Hindlimb muscle (tissue), 1 donor: ENCODE results near the gene TMCO4. TPM values are rescaled to one million over a fixed set of nuclear protein-coding genes. Genes with fewer than 3 reads are reported as not detected.
A peak's percentile ranks its signal among the peaks of the same experiment; 100 is the strongest.
"Not testable (repeated sequence)": the region's sequence is repeated elsewhere in the genome, so short reads cannot be mapped to it uniquely, and the experiment has no call there.

Experiments used
- DNase-seq: peaks from one replicate; pipeline ENCODE4 v3.0.0-alpha.2; 2013
- polyA plus RNA-seq: library from polyadenylated mRNA; unstranded; fragments of 120-200 nt; gene quantifications from one replicate; pipeline ENCODE4 v1.2.1, GENCODE V29; 2013; ENCODE audit not compliant: insufficient read length

TMCO4 gene
- polyA plus RNA-seq, 1 donor, result 2.1 TPM

DNA sequence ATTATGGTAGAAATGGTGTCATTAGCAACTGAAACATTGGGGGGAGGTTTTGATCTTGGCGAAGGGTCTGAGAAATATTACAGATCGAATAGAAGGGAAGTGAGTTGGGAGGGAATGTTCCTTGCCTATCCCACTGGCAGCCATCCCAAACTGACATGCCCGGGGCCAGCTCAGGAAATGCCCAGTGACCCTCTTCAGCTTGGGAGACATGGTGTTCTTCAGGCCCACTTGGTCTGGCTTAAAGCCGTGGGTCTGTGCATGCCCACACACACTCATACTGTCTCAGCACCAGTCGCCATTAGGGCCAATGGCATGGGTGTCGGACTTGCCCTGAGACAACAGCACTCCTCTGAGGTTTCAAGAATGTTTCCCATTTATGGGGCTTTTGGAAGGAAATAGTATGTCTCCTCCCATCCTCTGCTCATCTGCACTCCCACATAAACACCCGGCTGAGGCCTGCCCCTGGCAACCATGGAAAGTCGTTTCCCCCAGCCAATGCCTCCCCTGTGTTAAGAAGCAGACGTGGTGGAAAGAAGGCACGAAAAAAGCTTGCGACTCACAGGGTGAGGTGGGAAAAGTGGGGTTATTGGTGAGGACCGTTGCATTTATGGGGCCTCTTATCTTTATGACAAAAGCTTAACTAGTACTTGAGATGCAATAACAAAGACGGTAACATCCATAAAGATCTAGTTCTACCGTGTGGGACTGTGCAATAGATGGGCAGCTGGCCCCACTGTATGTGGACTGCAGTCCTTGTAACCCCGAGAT lies 13.3 kb upstream of the TMCO4 start:
- DNase-seq, result no peak

DNA sequence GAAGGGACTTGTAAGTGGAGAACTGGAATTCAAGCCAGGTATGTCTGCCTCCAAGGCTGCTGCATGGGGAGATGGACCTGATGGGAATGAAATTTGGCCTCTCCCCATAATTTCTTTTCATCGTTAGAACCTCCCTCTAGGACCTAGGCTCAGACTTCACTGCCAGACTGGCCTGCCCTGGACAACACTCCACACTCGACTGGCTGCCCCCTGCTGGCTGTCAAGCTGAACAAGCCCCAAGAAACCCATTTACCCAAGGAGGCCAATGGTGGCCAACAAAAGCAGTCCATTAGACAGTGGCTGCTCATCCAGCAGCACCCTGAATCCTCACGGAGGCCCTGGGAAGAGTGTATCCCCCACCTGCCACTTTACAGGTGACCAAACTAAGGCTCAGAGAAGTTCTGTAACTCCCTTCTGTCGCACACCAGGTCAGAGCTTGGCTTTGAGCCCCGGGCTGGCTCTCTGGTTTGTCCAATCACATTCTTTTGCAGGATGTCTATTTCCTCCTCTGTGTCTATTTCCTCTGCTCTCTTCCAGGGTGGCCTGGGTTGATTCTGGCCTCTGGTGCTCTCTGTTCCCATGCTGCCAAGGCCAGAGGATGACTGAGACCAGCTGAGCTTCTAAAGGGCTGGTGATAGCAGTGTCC lies 11.6 kb upstream of the TMCO4 start:
- no peak for DNase-seq

DNA sequence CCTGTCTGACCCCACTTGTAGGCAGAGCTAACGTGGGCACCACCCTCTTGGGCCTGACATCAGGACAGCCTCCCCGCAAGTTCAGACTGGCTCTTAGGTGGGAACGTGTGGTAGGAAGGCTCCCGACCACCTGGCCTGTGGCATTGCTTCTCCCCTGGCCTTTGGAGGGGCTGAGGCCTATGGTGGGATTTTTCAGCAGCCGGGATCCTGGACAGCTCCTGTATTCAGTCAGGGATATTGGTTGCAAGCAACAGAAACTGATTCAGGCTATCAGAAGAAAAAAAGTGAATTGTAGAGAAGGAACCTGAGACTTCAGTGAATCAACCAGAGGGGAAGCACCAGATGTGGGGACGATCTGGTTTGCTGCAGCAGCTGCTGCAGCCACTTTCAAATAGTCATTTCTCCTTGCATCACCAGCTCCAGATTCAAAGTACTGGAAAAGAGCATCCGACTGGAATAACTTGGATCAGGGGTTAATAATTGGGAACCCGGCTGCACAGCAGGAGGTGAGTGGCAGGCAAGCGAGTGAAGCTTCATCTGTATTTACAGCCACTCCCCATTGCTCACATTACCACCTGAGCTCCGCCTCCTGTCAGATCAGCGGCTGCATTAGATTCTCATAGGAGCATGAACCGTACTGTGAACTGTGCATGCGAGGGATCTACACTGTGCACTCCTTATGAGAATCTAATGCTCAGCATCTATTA lies 9.5 kb upstream of the TMCO4 start:
- no peak for DNase-seq

DNA sequence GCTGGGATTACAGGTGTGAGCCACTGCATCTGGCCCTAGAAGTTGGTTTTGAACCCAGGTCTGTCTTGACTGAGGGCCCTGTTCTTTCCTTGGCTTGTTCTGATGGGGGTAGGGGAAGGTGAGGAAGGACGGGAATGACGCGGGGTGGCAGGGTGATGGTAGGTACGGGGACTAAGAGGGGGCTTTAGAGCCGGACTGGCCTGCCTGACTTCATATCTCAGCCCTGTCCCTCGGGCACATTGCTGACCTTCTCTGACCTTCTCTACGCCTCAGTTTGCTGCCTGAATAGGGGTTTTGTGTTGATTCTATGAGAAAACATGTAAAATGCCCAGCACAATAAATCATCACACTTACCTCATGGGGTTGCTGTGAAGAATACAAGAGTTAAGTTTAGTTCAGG lies 8.6 kb upstream of the TMCO4 start:
- DNase-seq, result no peak

DNA sequence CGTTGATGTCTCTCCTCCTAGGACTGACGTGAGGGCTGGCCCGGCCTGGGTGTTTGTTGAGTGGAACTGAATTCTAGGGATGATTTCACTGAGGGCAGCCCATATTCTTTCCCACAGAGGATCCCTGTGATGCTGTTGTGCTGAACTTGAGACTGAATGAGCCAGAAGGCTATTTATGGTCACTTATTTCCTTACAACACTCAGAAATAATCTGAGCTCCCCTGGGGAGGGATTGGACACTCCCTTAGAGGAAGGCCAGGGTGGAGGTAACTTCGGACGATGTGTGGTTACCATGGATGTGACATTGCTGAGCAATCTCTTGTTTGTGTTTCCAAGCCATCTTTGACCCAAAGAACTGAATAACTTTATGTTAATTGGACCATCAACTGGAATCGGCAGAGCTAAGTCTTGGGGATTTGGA lies 5.1 kb upstream of the TMCO4 start:
- DNase-seq, result no peak

DNA sequence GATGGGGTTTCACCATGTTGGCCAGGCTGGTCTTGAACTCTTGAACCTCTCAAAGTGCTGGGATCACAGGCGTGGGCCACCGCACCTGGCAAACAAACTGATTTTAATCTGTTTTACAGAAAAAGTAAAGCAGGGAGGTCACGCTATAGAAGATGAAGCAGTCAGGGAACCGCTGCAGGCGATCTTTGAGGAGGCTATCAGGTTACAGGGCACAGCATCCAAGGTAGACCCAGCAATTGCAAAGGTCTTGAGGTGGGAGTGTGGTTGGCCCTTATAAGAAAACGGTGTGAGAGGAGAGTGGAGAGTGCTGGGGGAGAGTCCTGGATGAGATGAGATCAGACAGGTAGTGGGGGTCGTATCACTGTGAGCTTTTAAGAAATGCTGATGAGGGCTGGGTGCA lies 2.6 kb upstream of the TMCO4 start:
- no peak for DNase-seq

DNA sequence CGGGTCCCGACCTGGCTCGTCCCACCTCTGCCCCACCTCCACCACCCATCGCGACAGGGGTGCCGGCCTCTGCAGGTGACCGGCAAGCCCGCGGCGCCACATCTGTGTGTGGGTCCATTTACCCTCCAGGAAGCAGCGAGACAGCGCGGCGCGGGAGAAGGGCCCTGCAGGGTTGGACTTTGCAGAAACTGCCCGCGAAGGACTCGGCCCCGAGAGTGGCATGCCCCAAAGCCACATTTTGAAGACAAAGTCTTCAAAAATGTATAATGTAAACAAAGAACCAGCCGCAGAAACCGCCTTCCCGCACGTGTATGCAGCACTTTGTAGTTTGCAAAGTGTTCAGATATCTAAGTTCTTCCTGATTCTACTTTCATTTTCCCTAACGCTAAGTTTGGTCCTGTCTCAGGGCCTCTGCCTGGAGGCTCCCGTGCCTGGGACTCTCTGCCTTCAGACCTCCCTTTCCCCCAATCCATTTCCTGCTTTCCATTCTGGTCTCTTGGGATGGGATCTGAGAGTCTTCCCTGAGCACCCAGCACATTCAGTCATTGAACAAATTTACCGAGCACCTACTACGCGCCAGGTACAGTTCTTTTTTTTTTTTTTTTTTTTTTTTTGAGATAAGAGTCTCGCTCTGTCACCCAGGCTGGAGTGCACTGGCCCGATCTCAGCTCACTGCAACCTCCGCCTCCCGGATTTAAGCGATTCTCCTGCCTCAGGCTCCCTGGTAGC lies 524 bp upstream of the TMCO4 start:
- peak; percentile 40 for DNase-seq

DNA sequence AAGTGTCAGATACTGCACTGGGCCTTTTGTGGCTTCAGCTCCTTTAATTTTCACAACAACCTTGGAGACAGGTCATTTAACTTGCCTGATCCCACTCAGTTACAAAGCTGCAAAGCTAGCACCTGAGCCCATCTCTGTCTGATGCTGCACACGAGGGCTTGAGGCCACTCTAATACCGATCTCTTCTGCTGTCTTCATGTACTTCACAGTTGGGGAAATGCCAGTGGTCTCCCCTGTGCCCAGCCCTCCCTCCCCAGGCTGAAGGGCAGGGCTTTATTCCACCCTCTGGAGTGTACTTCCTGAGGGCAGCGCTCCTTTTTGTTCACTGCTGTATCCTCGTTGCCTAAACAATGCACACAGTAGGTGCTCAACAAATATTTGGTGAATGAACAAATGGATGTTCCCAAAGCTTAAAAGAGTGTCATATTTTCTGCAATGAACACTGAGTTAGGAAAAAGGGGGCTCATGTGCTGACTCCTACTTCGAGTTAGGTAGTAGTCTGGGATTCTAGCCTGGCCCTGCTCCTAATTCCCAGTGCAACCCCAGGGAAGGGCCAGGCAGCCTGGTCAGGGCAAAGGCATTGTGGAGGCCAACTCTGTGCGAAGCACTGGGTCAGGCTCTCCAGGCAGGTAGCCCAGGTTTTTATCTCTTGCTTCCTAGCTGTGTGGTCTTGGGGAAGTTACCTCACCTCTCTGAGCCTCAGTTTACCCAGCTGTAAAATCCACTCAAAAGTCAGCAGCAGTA lies 1.1 kb downstream of the TMCO4 start:
- DNase-seq, result no peak

DNA sequence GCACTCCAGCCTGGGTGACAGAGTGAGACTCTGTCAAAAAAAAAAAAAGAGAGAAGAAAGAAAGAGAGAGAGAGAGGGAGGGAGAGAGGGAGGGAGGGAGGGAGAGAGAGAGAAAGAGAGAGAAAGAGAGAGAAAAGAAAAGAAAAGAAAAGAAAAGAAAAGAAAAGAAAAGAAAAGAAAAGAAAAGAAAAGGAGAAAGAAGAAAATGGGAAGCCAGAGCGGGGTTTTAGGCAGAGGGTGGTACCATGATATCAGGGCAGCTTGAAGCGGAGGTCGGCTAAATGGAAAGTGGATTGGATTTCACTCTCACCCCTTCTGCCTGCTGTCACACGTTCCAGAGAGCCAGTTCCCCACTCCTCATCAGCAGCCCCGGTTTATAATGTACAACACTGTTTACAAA lies 1.9 kb downstream of the TMCO4 start:
- no peak for DNase-seq

DNA sequence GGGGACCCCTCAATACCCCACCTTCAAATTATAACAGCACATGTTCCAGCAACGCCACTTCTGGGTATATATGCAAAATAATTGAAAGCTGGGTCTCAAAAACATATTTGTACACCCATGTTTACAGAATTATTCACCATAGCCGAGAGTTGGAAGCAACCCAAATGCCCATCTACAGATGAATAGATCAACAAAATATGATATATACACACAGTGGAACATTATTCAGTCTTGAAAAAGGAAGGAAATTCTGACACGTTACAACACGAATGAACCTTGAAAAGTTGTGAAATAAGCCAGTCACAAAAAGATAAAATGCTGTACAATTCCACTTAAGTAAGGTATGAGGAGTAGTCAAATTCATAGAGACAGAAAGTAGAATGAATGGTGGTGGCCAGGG lies 5.1 kb downstream of the TMCO4 start:
- DNase-seq, result no peak

DNA sequence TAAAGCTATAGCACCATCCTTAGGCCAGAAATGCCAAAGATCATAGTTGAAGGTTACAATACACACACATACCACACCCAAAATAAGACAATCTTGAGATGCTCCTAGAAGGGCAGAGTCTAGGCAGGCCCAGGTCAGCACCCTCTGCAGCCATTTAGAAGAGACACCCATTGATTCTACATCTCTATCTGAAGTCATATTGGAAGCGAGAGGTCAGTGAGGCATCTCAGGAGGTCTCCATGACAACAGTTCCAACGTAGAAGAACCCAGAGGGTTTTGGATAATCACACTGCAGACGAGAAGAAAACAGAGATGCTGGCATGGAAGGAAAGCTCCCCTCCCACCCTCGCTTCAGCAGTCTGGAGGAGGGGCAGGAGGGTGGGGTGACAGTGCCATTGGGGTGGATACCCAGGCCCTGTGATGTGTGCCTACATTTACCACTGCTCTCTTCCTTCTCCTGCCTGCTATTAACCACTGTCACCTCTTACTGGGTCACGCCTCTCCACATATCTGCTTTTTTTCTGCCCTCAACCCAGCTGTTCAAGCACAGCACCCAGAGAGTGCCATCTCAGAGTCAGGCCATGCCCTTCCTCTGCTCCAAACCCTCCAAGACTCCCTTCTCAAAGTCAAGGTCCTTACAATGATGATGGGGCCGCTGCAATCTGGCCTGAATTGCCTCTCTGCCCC lies 6.2 kb downstream of the TMCO4 start:
- no peak for DNase-seq

DNA sequence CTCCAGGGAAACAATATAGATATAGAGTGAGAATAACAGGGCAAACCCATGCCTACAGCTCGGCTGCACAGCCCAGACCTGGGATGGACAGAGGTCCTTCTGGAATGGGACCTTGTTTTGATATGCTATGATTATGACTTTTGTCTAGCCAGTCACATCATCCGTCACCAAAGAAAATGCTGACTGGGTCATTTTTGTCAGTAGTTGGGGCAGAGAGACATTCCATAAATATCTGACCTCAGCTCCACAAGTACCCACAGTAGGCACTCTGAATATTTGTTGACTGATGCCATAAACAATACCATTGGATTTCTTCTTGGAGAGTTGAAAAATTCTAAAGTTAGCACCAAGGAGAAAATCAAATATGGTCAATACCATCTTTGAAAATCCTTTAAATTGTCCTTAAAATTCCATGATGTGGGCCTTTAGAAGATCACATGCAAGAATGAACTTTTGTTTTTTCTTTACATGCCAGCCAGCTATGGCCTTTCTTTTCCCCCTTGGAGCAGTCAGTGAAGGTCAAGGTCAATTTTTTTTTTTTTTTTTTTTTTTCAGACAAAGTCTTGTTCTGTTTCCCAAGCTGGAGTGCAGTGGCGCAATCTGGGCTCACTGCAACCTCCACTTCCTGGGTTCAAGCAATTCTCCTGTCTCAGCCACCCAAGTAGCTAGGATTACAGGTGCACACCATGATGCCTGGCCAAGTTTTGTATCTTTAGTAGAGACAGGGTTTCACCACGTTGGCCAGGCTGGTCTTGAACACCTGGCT lies 7.3 kb downstream of the TMCO4 start:
- DNase-seq, result no peak

DNA sequence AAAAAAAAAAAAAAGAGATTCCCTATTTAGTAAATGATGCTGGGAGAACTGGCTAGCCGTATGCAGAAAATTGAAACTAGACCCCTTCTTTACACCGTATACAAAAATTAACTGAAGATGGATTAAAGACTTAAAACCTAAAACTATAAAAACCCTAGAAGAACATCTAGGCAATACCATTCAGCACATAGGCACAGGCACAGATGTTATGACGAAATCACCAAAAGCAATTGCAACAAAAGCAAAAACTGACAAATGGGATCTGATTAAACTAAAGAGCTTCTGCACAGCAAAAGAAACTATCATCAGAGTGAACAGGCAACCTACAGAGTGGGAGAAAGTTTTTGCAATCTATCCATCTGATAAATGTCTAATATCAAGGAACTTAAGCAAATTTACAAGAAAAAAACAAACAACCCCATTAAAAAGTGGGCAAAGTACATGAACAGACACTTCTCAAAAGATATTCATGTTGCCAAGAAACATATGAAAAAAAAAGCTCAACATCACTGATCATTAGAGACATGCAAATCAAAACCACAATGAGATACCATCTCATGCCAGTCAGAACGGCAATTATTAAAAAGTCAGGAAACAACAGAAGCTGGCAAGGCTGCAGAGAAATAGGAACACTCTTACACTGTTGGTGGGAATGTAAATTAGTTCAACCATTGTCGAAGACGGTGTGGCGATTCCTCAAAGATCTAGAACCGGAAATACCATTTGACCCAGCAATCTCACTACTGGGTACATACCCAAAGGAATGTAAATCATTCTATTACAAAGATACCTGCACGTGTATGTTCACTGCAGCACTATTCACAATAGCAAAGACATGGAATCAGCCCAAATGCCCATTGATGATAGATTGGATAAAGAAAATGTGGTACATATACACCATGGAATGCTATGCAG lies 9.4 kb downstream of the TMCO4 start:
- not testable (repeated sequence) for DNase-seq

DNA sequence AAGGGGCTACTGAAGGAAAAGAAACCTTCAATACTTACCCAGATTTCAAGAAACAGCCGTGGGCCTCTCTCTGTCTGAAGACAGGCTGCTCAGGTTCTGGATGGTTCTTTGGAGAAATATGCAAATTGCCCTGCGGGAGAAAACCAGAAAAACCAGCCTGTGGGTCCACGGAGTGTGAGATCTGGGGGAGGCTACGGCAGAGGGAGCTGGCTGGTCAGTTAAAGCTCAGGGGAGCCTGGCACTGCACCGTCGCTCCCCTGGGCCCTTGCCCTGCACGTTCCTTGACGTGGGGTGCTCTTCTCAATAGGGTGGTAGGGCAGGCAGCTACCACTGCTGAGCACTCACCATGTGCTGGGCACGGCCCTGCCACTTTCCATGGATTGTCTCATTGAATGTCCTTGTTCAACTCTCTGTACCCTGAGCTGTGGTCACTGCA lies 12.7 kb downstream of the TMCO4 start:
- no peak for DNase-seq

DNA sequence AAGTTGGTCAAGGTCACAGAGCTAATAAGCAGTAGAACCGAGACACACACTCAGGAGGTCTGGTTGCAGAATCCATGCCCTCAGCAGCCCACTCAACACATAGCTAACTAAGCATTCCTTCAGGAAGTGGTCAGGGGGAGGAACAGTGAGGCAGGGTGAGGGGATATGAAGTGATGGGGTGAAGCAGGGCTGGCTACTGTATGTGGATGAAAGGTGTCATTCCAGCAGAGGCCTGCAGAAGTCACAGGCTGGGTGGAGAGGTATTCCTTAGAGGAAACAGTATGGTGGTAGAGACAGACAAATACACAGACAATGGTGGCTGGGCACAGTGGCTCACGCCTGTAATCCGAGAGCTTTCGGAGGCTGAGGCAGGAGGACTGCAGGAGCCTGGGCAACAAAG lies 14.1 kb downstream of the TMCO4 start:
- no peak for DNase-seq

DNA sequence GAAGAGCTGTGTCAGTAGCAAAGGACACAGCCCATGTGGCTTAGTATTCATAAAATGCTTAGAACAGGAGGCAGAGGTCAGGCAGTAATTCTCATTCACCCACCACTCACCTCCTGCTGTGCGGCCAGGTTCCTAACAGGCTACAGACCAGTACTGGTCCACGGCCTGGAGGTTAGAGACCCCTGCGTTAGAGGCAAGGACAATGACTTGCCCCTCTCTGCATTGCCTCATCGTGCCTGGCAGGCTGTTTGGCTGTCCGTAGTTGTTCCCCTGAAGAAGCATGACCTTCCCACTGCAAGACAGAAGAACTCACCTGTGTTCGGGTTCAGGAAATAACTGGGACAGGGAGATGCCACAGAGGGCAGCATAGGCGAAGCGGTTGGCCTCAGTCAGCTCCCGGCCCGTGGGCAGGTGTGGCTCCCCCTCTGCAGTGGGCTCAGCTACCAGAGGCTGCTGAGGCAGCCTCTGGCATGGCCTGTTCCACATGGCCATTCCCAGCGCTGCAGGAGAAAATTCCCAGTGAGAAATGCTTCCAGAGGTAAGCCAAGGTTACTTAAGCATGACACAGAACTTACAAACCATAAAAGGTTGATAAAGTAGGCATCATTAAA lies 19.3 kb downstream of the TMCO4 start:
- DNase-seq, result no peak

DNA sequence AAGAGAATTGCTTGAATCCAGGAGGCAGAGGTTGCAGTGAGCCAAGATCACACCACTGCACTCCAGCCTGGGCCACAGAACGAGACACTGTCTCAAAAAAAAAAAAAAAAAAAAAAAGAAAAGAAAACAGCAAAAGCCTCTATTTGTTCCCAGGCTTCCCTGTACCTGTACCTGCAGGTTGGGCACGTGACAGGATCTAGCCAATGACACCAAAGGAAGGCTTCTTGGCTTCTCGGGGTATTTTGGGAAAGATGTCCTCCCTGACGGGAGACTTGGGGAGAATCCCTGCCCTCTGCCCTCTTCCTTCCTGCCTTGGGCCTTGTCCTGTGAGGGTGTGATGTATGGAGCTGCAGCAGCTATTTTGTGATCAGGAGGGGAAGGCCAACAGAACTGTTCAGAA lies 22.8 kb downstream of the TMCO4 start:
- DNase-seq, result no peak

DNA sequence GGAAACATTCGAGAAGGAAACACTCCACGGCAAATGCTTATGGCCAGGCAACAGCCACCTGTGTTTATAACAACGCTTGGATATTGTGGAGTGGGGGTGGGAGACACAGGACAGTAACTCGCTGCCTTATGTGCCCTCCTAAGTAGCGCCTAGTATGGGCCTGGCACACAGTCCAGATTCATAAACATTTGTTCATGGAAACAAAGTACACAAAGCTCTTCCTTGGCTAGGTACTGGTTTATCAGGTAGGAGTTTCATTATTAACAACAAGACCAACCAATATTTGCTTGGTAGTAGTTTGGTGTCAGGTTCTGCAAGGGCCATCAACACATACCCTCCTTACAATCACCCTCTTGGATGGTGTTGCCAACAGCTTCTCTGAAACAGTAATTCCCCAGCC lies 23.4 kb downstream of the TMCO4 start:
- DNase-seq, result no peak

DNA sequence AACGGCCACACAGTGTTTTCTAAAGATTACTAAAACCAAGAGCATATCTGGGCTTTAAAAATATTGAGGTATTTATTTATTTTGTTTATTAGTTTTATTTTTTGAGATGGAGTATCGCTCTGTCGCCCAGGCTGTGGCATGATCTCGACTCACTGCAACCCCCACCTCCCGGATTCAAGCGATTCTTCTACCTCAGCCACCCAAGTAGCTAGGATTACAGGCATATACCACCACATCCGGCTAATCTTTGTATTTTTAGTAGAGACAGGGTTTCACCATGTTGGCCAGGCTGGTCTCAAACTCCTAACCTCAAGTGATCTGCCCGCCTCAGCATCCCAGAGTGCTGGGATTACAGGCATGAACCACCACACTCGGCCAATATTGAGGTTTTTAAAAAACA lies 23.9 kb downstream of the TMCO4 start:
- DNase-seq, result no peak
